Stimulated activated CD4-positive, alpha-beta T cell treated with anti-CD3 and anti-CD28 coated beads, Interleukin-12 subunit alpha, Interleukin-12 subunit beta, amount 100 ng/mL, for 48 hours (primary cell): Measurements from ENCODE around the gene STXBP2.

Experiments
- DNase-seq, 3 donors: peaks; one replicate each; pipeline ENCODE4 v3.0.0-alpha.2; 2020; ENCODE audit warnings: low read depth in 2 of 3, low spot score in 1 of 3

Gene STXBP2

DNA sequence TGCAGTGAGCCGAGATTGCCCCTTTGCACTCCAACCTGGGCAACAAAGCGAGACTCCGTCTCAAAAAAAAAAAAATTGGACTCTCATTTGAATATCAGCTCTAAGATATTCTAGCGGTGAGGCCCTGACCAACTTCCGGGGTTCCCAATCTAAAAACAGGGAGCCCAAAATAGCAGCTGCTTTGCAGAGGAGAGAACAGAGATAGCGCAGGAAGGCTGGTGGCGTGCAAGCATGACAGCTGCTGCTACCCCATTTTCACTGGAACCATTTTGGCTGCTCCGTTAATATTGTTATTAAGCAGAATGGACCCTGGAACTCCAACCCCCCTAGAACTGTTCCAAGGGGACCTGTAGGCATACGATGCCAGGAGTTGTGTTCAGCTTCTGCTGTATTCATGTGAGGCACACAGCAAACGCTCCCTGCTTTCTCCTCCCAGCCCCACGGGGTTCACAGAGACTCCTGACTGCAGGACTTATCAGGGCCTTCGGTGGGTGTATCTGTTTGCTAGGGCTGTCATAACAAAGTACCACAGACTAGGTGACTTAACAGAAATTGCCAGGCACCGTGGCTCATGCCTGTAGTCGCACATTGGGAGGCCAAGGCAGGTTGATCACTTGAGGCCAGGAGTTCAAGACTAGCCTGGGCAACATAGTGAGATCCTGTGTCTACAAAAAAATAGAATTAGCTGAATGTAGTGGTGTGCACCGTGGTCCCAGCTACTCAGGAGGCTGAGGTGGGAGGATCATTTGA, 11.5 kb downstream of the STXBP2 start:
- DNase-seq, result no peak

DNA sequence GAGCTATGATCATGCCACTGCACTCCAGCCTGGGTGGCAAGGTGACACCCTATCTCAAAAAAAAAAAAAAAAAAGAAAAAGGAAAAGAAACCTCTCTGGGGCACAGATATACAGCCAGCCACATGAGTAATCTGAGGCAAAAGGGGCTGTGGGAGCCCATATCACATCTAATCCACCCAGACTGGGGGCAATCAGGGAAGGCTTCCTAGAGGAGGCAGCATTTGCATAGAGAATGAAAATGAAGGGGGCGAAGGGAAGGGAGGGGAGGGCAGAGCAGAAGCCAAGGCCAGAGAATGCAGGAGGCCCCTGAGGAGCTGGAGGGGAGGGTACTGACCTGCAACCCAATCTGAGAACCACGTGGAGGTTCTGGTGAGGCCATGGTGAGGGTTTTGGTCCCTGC, 13.2 kb downstream of the STXBP2 start:
- DNase-seq, result no peak

DNA sequence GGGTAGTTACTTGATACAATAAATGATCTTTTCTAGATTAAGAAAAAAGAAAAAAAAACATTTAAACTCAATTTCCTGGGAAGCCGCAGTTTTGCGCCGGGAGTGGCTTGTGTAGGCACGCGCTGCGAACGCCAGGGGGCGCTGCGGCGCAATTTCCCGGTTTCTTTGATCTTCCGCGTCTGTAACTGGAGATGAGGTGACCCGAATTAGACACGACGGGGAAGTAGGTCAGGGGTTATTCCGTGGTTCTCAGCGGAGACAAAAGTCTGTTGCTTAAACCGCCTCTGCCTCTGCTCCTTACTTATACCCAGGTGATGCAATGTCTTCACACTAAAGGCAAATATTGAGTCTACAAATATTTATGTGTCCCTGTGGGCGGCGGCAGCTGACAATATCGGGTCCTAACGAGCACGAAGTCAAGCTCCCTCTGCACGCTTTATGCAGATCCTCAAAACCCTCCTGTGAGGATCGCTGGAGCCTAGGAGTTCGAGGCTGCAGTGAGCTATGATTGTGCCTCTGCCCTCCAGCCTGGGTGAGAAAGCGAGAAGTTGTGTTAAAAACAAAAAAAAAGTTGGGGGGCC, 15.2 kb downstream of the STXBP2 start:
- DNase-seq, result peak; percentile 74 to 91 (median 77)

DNA sequence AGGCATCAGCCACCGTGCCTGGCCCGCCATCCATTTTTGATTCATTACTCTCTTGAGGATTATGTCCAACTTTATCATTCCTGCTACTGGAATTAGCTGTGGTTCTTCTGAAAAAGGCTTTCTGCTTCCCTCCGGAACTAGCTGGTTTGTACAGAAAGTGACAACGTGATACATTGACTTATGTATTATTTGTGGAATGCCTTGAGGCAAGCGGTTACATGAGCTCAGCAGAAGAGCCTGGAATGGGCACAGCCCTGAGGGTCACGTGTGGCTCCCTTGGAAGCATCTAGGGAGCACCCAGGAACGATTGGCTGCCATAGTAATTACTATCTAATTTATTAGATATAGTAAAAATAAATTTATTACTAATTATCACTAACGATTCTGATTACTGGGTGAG, 17.5 kb downstream of the STXBP2 start:
- DNase-seq, result no peak

DNA sequence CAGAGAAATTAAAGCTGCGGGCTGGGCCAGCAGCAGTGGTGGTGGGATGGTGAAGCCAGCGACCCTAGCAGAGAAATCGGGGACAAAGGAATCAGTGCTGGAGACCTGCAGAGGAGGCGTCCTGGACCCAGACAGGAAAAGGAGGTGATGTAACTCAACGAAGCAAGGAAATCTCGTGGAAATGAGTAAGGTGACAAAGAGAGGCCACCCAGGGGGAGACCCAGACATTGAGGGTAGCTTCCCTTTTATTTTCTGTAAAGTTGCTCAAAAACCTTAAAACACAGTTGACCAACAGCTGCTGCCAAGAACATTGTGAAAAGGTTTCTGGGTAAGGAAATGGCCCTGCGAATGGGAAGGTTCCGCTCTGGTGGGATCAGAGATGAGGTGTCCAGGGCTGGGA, 18.7 kb downstream of the STXBP2 start:
- no peak for DNase-seq

DNA sequence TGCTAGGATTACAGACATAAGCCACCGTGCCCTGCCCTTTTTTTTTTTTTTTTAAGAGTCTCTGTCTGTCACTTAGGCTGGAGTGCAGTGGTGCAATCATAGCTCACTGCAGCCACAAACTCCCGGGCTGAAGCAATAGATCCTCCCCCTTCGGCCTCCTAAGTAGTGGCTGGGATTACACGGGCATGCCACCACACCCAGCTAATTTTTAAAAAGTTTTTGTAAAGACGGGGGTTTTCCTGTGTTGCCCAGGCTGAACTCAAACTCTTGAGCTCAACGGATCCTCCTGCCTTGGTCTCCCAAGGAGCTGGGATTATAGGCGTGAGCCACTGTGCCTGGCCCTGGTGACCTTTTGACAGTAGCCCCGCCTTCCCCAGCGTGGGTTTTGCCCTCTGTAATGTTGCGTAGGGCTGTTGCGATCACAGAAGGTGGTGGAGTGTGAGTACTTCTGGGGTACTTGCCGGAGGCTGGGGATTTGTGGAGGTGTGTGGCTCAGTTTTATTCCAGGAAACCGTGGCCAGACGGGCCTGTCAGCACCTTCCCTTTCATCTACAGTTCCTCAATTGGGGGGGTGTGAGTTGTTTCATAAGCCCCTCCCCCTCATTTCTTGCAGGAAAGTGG, 20.3 kb downstream of the STXBP2 start:
- DNase-seq, result no peak

DNA sequence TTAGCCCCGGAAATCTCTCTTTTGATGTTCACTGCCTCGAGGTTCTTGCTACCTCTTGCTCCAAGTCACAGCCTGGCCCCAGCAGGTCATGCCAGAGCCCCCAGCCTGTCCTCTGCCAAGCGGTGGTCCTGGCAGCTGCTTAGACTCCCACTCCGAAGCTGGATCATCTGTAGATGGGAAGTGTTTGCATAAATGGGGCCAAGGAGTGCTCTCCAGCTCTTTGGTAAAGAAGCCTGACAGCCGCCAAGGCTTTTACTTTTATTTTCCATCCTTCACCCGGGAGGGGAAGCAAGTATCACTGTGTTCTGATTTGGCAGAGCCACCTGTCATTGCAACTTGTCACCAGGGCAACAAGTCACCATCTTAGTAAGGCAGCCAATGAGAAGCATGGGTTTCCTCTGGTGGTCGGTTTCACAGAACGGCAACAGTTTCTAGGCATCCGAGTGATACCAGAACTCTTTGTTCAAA, 21.3 kb downstream of the STXBP2 start:
- peak in 2 of 3 donors; percentile 32 to 36 for DNase-seq

DNA sequence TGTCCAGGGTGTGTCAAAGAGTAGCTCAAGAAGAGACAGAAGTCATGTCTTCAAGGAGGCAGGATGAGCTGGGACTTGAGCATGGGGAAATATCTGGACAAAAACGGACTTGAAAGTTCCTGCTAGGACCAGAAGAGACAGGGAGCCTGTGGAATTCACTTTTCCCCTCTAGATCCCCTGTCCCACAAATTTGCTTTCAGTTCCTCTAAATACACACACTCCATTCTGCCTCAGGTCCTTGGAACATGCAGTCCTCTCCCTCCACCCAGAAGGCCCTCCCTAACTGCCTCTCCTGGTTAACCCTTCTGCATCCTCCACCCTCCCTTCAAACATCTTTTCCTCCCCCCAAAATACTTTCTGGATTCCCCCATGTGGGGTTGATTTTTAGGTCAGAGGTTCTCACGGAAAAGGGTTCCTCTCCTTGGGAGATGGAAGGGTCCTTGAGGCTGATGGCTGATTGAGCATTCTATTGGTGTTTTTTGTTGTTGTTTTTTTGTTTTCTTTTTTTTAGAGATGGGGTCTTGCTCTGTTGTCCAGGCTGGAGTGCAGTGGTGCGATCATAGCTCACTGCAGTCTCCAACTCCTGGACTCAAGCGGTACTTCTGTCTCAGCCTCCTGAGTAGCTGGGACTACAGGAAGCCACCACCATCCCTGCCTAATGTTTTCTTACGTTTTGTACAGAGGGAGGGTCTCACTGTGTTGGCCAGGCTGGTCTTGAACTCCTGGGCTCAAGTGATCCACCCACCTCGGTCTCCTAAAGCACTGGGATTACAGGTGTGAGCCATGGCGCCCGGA, 25.0 kb downstream of the STXBP2 start:
- DNase-seq, result no peak

DNA sequence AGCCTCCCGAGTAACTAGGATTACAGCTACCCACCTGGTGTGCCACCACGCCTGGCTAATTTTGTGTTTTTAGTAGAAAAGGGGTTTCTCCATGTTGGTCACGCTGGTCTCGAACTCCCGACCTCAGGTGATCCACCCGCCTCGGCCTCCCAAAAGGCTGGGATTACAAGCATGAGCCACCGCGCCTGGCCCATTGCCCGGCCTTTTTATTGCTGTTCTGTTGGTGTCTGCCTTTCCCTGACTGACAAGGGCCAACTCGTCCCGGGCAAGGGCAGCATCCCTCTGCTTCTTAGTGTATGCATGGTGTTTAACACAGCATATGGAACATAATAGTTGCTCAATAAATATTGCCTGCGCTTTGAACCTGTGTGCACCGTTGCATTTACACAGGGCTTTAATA, 25.7 kb downstream of the STXBP2 start:
- DNase-seq, result no peak

DNA sequence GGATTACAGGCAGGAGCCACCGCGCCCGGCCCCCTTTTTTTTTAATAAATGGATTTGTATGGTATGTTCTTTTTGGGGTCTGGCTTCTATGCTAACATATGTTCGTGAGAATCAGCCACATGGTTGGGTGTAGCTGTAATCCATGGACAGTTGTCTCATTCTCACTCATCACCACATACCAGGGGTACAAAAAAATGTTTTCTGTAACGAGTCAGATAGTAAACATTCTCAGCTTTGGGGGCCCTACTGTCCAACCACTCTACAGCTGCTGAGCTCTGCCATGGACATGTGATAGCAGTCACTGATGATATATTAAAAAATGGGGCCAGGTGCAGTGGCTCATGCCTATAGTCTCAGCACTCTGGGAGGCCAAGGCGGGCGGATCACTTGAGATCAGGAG, 26.8 kb downstream of the STXBP2 start:
- DNase-seq, result no peak

DNA sequence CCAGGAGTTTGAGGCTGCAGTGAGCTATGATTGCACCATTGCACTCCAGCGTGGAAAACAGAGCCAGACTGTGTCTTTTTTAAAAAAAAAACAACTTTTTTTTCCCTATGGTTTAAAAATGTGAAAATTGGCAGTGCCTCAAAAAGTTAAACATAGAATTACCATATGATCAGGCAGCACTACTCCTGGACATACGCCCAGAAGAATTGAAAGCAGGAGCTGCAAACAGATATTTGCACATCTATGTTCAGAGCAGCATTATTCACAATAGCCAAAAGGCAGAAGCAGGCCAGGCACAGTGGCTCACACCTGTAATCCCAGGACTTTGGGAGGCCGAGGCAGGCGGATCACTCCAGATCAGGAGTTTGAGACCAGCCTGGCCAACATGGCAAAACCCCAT, 28.2 kb downstream of the STXBP2 start:
- DNase-seq, result no peak

DNA sequence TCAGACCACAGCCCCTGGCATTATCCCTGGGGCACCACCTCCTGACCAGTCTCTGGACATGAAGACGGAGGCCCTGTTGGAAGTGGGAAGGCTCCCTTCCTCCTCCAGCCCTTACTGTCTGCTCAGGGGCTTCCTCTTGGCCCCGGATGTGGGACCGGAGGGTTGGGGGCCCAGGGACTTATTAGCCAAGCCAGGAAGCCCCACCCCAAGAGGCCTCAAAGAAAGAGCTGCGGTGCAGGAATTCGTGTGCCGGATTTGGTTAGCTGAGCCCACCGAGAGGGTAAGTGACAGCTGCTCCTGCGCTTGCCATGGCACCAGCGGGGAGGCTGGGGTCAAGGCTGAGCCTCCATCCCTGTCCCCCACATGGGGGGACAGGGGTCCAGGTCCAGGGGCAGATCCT, 31.9 kb downstream of the STXBP2 start, which contains the start of gene RETN:
RETN (plus strand) TSS at position 208 of the 400 bp plus-strand sequence. CDS start 278 bp downstream, outside the sequence.
- DNase-seq, result no peak

DNA sequence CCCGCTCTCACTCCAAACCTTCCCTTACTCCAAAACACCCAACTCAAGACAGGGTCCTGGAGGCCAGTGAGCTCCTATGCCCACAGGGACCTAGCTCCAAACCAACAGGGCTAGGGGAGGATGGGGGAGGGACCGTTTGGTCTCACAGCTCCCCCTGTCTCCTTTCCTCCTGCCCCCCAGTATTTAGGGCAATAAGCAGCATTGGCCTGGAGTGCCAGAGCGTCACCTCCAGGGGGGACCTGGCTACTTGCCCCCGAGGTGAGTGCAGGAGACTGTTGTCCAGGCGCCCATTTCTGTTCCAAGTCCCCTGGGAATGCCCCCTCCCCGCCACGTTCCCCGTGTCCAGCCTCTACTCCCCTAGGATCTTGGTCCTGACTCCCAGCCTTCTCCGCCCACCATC, 32.7 kb downstream of the STXBP2 start:
- DNase-seq, result no peak

DNA sequence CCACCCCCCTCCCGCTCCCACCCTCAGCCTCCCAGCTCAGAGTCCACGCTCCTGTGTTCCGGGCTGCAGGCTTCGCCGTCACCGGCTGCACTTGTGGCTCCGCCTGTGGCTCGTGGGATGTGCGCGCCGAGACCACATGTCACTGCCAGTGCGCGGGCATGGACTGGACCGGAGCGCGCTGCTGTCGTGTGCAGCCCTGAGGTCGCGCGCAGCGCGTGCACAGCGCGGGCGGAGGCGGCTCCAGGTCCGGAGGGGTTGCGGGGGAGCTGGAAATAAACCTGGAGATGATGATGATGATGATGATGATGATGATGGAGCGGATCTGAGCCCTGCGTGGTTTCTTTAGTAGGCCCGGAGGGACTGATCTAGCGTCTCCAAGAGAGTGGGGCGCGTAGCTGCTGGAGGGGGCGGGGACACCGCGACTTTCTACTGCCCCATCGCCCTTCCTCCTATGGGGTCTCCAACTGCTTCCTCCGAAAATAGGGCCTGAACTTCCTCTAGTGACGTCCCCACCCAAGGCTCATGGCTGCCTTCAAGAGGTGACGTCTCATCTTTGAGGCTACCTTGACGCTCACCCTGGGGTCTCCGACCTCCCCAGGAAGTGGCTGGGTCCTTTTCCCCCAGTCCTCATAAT, 33.4 kb downstream of the STXBP2 start:
- DNase-seq, result no peak

DNA sequence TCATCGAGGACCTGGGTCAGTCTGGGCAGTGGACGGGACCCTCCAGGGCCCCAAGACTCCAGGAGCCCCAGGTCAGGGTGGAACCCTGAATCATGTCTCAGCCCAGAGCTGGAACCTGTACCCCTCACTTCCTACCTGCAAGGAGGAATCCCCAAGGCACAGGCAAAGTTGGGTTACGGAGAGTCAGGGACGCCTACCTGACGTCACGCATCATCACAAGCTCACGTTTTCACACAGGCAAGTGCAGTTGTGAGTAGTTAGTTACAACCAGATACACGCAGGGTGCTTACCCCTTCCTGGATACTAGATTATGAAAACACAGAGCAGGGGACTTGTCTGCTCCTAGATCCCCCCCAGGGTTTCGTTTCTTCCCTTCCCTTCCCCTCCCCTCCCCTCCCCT, 33.9 kb downstream of the STXBP2 start:
- DNase-seq, result no peak

DNA sequence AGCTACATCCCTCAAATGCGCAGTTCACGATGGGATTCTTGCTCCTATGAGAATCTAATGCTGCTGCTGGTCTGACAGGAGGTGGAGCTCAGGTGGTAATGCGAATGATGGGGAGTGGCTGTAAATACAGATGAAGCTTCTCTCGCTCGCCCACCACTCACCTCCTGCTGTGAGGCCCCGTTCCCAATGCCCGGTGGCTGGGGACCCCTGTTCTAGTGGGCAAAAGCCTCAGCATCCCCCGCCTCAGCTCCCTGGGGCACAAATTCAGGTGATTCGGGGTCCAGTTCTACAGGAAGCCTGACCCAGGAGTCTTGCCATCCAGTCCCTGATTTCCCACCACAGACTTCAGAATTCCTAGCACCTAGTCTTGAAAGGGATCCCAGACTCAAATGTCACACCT, 35.6 kb downstream of the STXBP2 start:
- DNase-seq, result no peak

DNA sequence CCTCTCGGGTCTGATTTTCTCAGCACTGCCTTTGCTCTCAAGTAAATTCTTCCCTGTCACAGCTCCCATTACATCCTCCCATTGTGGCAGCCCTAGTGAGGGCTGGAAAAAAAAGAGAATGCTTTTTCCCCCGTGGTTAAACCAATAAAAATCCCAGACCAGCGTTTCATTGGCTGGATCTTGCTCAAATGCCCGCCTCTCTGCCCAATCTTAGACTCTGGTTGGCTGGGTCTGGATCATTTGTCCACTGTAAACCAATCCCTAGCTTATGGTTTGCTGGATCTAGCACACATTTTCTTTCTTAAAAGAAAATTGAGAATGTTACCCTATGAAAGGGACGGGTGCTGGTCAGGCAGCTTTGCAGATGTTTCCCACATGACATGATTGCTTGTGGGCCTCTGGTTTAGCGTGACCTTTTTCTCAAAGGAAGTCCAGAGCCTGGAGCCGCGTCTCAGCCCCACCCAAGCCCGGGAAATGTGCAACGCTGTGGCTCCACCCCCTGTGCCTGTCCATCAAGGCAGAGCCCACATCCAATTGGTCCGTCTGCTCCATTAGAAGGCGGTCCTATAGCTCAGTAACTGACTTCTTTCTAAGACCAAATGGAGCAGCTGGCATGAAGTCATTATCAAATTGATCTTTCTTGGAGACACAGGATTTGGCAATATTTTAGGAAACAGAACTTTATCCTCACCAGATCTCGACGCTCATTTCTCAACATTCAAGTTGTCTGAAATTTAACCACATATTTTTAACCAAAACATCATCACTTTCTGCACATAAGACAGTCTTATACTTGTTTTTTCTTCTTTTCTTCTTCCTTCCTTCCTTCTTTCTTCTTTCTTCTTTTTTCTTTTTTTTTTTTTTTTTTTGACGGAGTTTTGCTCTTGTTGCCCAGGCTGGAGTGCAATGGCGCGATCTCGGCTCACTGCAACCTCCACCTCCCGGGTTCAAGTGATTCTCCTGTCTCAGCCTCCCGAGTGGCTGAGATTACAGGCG, 37.4 kb downstream of the STXBP2 start:
- no peak for DNase-seq

DNA sequence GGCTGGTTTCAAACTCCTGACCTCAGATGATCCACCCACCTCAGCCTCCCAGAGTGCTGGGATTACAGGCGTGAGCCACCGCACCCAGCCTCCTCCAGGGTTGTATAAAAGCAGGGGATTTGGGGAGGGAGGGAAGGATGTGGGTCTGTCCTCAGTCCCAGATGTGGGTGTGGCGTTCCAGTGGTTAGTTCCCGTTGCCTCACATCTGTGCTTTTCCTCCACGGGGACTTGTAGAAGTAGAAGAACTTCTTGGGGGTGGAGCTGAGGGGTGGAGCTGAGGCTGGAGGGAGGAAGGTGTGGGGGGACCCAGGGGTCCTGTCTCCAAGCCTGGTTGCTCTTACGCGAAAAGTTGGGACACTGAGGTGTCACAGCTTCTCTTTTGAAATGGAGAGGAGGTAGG, 39.5 kb downstream of the STXBP2 start:
- no peak for DNase-seq

DNA sequence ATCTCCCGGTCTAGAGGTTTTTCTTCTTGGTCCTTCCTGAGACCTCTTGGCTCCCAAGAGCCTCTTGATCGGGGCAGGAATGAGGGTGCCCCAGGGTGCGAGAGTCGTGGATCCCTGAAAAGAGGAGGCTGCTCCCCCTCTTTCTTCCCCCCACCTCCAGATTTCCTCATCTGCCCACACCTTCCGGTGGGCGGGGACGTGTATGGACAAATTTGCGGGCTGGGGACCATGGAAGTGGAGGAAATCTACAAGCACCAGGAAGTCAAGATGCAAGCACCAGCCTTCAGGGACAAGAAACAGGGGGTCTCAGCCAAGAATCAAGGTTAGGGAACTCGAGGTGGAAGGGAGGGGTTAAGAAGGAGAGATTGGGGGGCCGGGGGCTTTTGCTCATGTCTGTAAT, 39.9 kb downstream of the STXBP2 start, which contains the start of gene MCEMP1:
MCEMP1 (plus strand) TSS at position 237 of the 400 bp plus-strand sequence; CDS start at position 268, 31 bp downstream.
- DNase-seq, result no peak
